Activated CD4-positive, alpha-beta T cell treated with anti-CD3 and anti-CD28 coated beads, Interleukin-2, Interleukin-4, amounts not matched to agents 100 ng/mL and 50 ng/mL, durations not matched to agents 16 hours and 8 hours (primary cell): ENCODE results near the gene L3MBTL4.

Source experiments
- DNase-seq: peaks from one replicate; pipeline ENCODE4 v3.0.0-alpha.2; 2020; ENCODE audit warnings: low spot score

The L3MBTL4 gene

GRCh38 chr18:6251084-6251483 lies 163.6 kb downstream of the L3MBTL4 start:
- DNase-seq, result no peak

- no peak for DNase-seq
These were observed 164.9 kb downstream of the L3MBTL4 start for GRCh38 chr18:6249788-6250187.

GRCh38 chr18:6249170-6249569 lies 165.5 kb downstream of the L3MBTL4 start:
- peak; percentile 1 for DNase-seq

GRCh38 chr18:6248017-6248416 lies 166.7 kb downstream of the L3MBTL4 start:
- no peak for DNase-seq

DNA sequence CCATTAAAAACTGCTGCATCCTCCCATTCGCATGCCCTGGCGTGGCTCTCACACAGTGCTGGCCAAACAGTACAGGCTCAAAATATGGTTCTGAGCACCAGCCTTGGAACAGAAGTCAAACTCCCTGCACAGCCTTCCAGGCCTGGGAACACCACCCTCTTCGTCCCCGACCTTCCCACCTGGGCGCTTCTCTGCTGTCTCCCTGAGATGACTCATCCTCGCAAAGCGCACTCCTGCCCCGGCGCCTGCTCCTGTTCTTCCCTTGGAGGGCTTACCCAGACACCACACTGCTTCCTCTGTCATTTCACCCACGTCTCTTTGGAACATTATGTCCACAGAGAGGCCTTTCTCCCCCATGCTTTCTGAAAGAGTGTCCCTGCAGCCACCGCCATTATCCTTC lies 172.7 kb downstream of the L3MBTL4 start:
- DNase-seq, result no peak

DNA sequence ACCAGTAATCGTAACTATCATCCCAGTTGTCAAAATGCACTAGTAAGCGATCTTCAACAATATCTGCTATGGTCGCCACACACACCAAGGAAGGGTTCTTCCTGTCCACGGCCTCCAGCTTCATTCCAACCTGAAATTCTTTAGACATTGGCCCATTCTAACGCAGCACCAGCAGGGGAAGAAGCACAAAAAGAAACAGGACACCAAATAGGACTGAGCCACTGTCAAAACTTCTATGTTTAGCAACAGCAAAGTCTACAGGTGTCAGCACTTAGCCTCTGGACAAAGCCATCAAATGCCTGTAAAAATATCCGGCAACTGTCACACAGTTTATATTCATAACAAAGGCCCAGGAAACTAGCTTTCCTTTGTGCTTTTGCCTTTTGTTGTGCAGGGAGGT lies 175.0 kb downstream of the L3MBTL4 start:
- no peak for DNase-seq

- no peak for DNase-seq
These were observed 178.5 kb downstream of the L3MBTL4 start for GRCh38 chr18:6236258-6236657.

DNA sequence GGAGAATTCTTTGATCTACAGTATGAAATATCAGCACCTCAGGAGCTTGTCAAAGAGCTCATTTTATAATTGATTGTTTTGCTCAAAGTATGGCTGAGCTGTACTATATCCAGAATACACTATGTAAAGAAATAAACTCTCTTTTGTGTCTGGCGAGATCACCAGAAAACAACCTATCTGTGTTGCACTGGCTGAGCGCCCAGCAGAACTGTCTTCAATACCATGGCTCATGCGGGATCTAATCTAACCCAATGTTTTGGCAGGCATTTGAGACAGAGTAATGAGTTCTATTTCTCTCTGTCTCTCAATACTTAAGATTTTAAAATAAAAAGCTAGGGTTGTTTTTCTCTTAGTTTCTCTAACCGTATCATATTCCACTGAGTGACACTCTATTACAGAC lies 192.4 kb downstream of the L3MBTL4 start:
- no peak for DNase-seq

DNA sequence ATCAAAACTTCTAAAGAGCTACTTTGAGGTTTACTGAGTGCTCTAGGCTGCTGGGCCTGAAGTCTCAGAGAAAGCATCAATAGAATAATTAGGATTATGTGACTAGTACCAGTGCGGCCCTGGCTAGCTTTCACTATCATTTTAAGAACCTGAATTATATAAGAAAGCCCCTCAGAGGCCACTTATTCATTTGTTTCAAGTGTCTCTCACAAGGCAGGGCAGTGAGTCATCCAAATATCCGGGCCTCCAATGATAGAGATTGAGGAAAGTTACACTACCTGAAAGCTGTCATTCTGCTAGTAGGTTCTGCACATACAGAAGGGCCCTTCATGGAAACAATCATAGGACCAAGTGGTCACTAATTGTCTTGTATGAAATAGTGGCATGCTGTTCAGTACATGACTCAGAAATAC lies 193.1 kb downstream of the L3MBTL4 start:
- DNase-seq, result no peak

GRCh38 chr18:6220129-6220528 lies 194.6 kb downstream of the L3MBTL4 start:
- no peak for DNase-seq

DNA sequence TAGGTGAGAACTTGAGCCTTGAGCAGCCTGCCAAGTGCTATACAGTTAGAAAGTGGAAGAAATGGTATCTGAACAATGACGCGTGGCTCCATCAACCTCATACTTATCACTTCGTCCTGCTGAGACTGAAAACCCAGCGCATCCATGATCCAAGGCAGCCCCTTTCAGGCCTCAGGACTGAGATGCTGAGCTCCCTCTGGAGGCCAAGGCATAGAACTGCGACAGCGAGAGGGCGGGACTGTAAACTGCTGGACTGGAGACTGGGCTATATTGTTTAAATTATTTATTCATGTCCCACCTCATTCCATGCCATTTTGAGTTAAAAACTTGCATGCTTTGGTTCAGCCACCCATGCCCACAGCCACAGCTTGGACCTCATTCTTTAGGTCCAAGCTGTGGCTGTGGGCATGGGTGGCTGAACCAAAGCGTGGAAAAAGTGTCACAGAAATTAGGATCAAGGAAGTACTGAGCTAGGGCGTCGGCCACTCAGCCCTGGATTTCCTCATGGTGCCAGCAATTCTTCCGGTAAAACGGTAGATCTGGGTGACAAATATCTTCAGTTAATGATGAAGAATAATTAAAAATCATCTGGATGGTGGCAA lies 195.5 kb downstream of the L3MBTL4 start:
- peak; percentile 15 for DNase-seq

DNA sequence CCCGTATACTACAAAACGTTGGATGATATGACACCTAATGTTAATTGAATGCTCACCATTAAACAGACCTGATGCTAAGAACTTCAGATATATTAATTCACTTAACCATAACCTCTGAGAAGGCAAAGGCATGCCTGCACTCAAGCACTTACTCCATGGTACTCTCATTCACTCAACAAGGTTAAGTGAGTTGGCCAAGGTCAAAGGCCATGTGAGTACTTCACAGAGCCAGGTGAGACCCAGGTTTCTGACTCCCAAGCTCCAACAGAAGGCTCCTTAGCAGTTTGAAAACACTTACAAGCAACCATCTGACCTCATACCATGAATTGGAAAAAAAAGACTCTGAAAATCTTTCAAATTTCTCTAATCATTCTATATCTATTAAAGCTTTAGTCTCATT lies 198.8 kb downstream of the L3MBTL4 start:
- DNase-seq, result no peak

DNA sequence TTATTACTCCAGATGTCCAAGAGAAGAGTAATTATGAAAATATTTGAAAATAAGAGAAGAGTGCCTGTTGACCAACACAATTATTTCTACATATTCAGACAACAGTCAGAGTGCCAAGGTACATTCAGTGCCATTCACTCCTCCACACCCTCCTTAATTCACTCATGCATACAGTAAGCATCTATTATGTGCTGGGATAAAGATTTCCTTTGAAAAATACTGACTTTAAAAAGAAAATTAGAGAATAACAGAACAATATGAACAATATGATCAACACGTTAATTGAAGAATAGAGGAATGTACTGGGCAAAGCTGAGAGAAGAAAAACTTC lies 203.6 kb downstream of the L3MBTL4 start:
- DNase-seq, result no peak

DNA sequence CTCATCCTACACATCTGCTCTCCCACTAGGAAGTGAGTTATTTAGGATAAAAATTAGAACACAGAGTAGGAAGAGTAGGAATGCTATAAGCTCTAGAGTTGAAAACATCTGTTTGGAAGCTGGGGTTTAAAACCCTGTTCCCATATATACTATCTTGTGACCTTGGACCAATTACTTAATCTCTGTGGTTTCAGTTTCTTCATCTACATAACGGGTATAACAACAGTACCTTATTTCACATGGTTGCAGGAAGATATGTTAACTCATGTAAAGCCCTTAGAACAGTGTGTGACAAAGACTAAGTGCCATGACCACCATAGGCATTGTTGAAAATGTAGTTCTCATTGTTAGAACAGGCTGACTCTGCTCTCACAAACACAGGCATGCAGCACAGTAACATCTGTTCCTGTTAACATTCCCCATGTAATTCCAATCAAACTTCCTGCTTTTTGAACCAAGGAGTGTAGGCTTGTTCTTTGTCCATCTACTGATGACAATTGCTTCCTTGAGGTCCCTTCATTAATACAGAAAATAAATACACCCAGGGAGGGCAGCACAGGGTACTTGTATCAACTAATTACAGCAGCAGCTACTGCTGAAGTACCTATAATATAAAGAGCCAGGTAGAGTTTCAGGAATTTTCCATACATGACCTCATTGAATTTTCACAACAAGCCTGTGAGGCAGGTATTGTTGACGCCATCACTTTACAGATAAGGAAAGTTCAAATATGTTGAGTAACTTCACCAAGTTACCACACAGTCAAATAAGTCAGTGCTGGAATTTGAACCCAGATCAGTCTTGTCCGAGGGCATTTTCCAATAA lies 204.2 kb downstream of the L3MBTL4 start:
- no peak for DNase-seq

DNA sequence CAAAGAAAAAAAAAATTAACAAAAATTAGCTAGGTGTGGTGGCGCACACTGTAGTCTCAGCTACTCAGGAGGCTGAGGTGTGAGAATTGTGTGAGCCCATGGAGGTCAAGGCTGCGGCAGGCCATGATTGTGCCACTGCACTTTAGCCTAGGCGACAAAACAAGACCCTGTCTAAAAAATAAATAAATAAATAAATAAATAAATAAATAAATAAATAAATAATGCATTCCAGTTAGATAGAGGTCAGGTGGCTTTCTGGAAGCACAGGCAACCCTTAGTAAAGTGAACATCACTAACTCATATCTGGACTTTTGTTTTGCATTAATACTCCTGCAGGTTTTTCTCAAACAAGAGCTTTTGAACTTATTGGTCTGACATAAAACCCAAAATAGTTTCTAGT lies 206.8 kb downstream of the L3MBTL4 start:
- DNase-seq, result no peak

- DNase-seq, result no peak
These were observed 207.6 kb downstream of the L3MBTL4 start for GRCh38 chr18:6207116-6207515.

GRCh38 chr18:6205706-6206105 lies 209.0 kb downstream of the L3MBTL4 start:
- DNase-seq, result no peak

GRCh38 chr18:6204476-6204875 lies 210.2 kb downstream of the L3MBTL4 start:
- DNase-seq, result no peak

- DNase-seq, result no peak
These were observed 210.9 kb downstream of the L3MBTL4 start for GRCh38 chr18:6203791-6204190.

GRCh38 chr18:6202861-6203260 lies 211.8 kb downstream of the L3MBTL4 start:
- DNase-seq, result no peak

GRCh38 chr18:6200204-6200774 lies 214.4 kb downstream of the L3MBTL4 start:
- DNase-seq, result no peak

GRCh38 chr18:6199777-6200176 lies 214.9 kb downstream of the L3MBTL4 start:
- no peak for DNase-seq

- no peak for DNase-seq
These were observed 216.1 kb downstream of the L3MBTL4 start for GRCh38 chr18:6198585-6198984.

GRCh38 chr18:6194640-6195039 lies 220.1 kb downstream of the L3MBTL4 start:
- DNase-seq, result no peak
